CD4-positive, CD25-positive, alpha-beta regulatory T cell (primary cell): Measurements from ENCODE around the gene ITGB2. TPM values are rescaled to one million over a fixed set of nuclear protein-coding genes. Genes with fewer than 3 reads are reported as not detected.

Source experiments
- ATAC-seq, 2 donors: fragments of 150-1000 bp; cut with Tn5 transposase; one replicate each; pipeline ENCODE4 v1.10.0; 2021; ENCODE audit warnings: low read depth in 2 of 2, moderate number of reproducible peaks in 2 of 2, moderate library complexity in 1 of 2
- DNase-seq, 3 donors: peaks; one replicate each; pipeline versions ENCODE4 v3.0.0 to v3.0.0-alpha.2; 2012 to 2022; ENCODE audit warnings: mixed read lengths in 1 of 3
- H3K27ac ChIP-seq: one replicate; pipeline ENCODE4 v1.7.0; 2013; ENCODE audit warnings: mild to moderate bottlenecking, low read length; ENCODE audit not compliant: insufficient read depth, poor library complexity, severe bottlenecking
- H3K27me3 ChIP-seq: one replicate; pipeline ENCODE4 v1.7.0; 2013; ENCODE audit warnings: low read length; ENCODE audit not compliant: control insufficient read depth, insufficient read depth
- H3K36me3 ChIP-seq: one replicate; pipeline ENCODE4 v1.7.0; 2013; ENCODE audit warnings: mild to moderate bottlenecking, low read length, moderate library complexity; ENCODE audit not compliant: control insufficient read depth, insufficient read depth
- H3K4me1 ChIP-seq: 2 replicates; pipeline ENCODE4 v1.7.0; 2013; ENCODE audit warnings: mild to moderate bottlenecking, low read length; ENCODE audit not compliant: insufficient read depth, control insufficient read depth, poor library complexity, severe bottlenecking
- H3K4me3 ChIP-seq: one replicate; pipeline ENCODE4 v1.7.0; 2013; ENCODE audit warnings: low read depth, mild to moderate bottlenecking, low read length, moderate library complexity
- H3K9me3 ChIP-seq, 2 experiments: 1 replicate in 1 of 2; 2 replicates in 1 of 2; pipeline ENCODE4 v1.7.0; 2013; ENCODE audit warnings: low read length in 2 of 2, mild to moderate bottlenecking in 1 of 2, moderate library complexity in 1 of 2; ENCODE audit not compliant: control insufficient read depth in 2 of 2
- H3K27ac Mint-ChIP-seq, 3 donors: one replicate each; pipeline ENCODE4 v1.8.0; 2020 to 2022; ENCODE audit warnings: mild to moderate bottlenecking in 3 of 3, mixed read lengths in 3 of 3, moderate library complexity in 2 of 3
- H3K27me3 Mint-ChIP-seq: one replicate; pipeline ENCODE4 v1.8.0; 2022; ENCODE audit warnings: mild to moderate bottlenecking, mixed read lengths
- H3K36me3 Mint-ChIP-seq: one replicate; pipeline ENCODE4 v1.8.0; 2020; ENCODE audit warnings: mixed read lengths
- H3K4me1 Mint-ChIP-seq, 4 donors: one replicate each; pipeline ENCODE4 v1.8.0; 2020 to 2022; ENCODE audit warnings: mixed read lengths in 4 of 4, mild to moderate bottlenecking in 1 of 4
- H3K4me3 Mint-ChIP-seq, 4 donors: one replicate each; pipeline ENCODE4 v1.8.0; 2020 to 2022; ENCODE audit warnings: mild to moderate bottlenecking in 4 of 4, mixed read lengths in 4 of 4, moderate library complexity in 3 of 4
- H3K9me3 Mint-ChIP-seq, 7 donors: one replicate each; pipeline ENCODE4 v1.8.0; 2020 to 2022; ENCODE audit warnings: mixed read lengths in 7 of 7, mild to moderate bottlenecking in 3 of 7, moderate library complexity in 2 of 7
- polyA plus RNA-seq, 4 donors: library from polyadenylated mRNA; unstranded; fragments of 300-500 nt; fragmentation: Illumina TruSeq; gene quantifications; one replicate each; pipeline ENCODE4 v1.2.3, GENCODE V29; 2021
- total RNA-seq: library from RNA; stranded (reverse); gene quantifications from one replicate; pipeline ENCODE4 v1.2.3, GENCODE V29; 2022

Gene ITGB2
- total RNA-seq, result 411 TPM
- polyA plus RNA-seq, result 100 to 1,000 TPM; 415 to 519 (median 446) TPM

DNA sequence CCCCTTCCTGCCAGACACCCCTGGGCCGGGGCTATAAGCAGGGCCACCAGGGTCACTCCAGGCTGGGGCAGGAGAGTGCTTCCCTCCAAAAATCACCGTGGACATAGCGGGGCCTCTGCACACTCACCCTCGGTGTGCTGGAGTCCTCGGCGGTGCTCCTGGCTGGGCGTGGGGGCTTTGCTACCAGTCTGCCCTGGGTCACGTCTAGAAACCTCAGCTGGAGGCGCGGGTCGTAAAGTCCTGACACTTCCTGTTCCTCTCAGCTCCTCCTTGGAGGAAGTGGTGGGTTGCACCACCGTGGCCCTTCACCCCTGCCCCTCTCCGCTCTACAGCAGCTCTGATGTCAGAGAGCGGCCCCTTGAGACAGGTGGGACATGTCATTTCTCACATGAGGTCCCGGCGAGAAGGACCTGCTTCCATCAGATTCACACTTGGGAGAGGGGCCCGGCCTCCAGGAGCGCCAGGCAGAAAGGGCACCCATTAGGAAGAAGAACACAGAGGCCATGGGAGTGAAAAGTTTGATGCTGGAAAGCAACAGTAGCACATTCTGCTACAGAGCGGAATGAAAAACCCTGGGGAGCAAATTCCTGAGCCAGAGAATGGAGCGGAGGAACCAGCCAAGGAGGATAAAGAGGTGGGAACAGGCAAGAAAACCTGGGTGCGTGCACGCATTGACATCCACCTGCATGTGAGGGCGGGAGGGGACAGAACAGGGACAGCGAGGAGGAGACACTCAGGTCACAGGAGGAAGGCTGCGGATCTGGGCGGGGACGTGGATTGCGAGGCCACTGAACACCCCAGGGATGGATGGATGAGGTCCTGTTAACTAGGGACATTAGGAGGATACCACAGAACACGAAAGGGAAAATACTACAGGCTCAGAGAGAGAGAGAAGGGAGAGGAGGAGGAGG is at the start of gene ITGB2:
TSS of gene ITGB2 (minus strand) at position 206 of the 911 bp plus-strand sequence. CDS start 10,117 bp downstream, outside the sequence.
- H3K9me3 ChIP-seq, result no peaks in the 10 kb centered on the region
- no peaks in the 10 kb centered on the region for H3K27me3 Mint-ChIP-seq
- peaks cover 11% of the 10 kb centered on the region for H3K36me3 Mint-ChIP-seq
- H3K4me1 ChIP-seq, result peaks cover 90% of the 10 kb centered on the region
- H3K4me3 ChIP-seq, result peak within 1 kb of the TSS; percentile 98
- H3K4me1 Mint-ChIP-seq, result peaks cover 34 to 88% (median 60%) of the 10 kb centered on the region in 4 donors
- peak within 1 kb of the TSS; percentile 78 for H3K27ac ChIP-seq
- H3K27ac Mint-ChIP-seq, result peak within 1 kb of the TSS; percentile 97 to 99 (median 99)
- H3K27me3 ChIP-seq, result no peaks in the 10 kb centered on the region
- peaks cover 0 to 4% (median 0%) of the 10 kb centered on the region in 7 donors for H3K9me3 Mint-ChIP-seq
- peaks cover 16% of the 10 kb centered on the region for H3K36me3 ChIP-seq
- DNase-seq (peak; percentile 44 to 83 (median 53)), ATAC-seq (peak; percentile 63)
- H3K4me3 Mint-ChIP-seq, result peak within 1 kb of the TSS; percentile 98 to 100 (median 98)

DNA sequence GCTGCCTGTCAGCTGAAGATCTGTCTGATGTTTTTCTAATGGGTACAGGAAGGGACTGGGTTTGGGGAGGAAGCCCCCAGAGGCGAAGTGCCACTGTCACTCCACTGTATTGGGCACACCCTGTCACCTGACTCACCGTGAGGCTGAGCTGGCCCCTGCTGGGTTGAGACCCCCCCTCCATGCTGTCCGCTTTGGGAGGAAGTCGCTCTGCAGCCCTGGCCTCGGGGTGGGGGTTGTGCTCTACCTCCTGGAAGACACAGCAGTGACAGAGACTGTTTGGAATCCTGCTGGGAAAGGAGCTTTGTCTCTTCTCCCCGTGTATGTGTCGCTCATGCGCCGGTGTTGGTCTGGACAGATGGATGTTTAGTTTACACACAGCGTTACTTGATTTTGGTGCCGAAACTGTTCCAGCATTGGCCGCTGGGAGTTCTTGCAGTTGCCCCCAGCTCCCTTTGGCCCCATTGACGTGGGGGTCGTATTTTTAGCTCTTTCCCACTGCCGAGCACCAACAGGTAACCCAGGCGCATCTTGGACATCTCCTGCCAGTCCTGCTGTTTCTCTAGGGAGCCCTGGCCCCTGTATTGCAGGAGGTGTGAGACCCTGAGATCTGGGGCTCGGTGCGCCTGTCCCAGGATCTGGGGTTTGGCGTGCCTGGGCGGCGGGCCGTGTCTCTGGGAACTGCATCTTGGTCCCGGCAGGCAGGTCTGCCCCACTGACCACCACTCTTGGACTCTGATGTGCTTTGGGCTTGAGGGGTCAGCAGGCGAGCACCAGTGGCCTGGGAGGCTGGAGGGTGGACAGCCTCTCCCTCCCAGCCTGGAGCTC is 49.4 kb upstream of the ITGB2 start:
- peak overlapping the region in 3 of 4 donors; percentile 33 to 78 (median 53) for H3K4me3 Mint-ChIP-seq
- Histone ChIP-seq H3K36me3 (no peaks in the 10 kb centered on the region), H3K27me3 (no peaks in the 10 kb centered on the region), H3K4me3 (no peak overlapping the region), H3K4me1 (peaks cover 45% of the 10 kb centered on the region), H3K27ac (no peak overlapping the region), H3K9me3 (no peaks in the 10 kb centered on the region)
- DNase-seq (peak in 1 of 3 donors; percentile 66), ATAC-seq (peak; percentile 44 to 62)
- no peaks in the 10 kb centered on the region for H3K27me3 Mint-ChIP-seq
- peak overlapping the region in 2 of 3 donors; percentile 84 to 90 for H3K27ac Mint-ChIP-seq
- H3K36me3 Mint-ChIP-seq, result peaks cover 11% of the 10 kb centered on the region
- peaks cover 4 to 37% (median 14%) of the 10 kb centered on the region in 4 donors for H3K4me1 Mint-ChIP-seq
- H3K9me3 Mint-ChIP-seq, result no peaks in the 10 kb centered on the region

DNA sequence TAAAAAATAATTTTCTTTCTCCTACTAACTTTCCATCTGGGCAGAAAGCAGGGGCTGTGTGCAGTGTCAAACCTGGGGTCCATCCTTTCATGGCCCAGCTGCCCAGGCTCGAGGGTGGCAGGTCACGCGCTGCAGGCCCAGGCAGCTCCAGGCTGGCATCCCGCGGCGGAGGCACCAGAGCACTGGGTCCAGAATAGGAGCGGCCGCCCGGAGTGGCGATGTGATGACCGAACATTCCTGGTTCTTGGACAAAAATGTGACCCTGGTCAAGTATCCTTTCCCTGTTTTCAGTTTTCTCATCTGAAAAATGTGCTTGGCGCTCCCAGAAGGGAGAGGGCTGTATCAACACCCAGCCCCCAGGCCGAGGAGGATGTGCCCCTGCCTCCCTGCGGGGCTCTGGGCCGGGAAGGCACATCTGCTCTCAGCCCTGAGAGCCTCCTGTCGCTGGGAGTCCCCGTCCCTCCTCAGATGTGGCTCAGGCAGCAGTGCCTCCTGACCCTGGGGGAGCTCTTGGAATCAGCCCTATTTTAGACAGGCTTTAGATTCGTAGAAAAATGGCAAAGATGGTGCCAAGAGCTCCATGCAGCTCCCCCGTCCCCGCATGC is 48.5 kb upstream of the ITGB2 start:
- Histone ChIP-seq H3K4me1 (peaks cover 51% of the 10 kb centered on the region), H3K27me3 (no peaks in the 10 kb centered on the region), H3K36me3 (no peaks in the 10 kb centered on the region), H3K27ac (no peak overlapping the region), H3K4me3 (no peak overlapping the region), H3K9me3 (no peaks in the 10 kb centered on the region)
- no peak for DNase-seq
- no peak for ATAC-seq
- Mint-ChIP-seq H3K4me3 (peak overlapping the region in 3 of 4 donors; percentile 33 to 78 (median 53)), H3K4me1 (peaks cover 10 to 45% (median 19%) of the 10 kb centered on the region in 4 donors), H3K27ac (peak overlapping the region; percentile 61 to 90 (median 84)), H3K27me3 (no peaks in the 10 kb centered on the region), H3K9me3 (peaks cover 0 to 2% (median 0%) of the 10 kb centered on the region in 7 donors), H3K36me3 (peaks cover 9% of the 10 kb centered on the region)

DNA sequence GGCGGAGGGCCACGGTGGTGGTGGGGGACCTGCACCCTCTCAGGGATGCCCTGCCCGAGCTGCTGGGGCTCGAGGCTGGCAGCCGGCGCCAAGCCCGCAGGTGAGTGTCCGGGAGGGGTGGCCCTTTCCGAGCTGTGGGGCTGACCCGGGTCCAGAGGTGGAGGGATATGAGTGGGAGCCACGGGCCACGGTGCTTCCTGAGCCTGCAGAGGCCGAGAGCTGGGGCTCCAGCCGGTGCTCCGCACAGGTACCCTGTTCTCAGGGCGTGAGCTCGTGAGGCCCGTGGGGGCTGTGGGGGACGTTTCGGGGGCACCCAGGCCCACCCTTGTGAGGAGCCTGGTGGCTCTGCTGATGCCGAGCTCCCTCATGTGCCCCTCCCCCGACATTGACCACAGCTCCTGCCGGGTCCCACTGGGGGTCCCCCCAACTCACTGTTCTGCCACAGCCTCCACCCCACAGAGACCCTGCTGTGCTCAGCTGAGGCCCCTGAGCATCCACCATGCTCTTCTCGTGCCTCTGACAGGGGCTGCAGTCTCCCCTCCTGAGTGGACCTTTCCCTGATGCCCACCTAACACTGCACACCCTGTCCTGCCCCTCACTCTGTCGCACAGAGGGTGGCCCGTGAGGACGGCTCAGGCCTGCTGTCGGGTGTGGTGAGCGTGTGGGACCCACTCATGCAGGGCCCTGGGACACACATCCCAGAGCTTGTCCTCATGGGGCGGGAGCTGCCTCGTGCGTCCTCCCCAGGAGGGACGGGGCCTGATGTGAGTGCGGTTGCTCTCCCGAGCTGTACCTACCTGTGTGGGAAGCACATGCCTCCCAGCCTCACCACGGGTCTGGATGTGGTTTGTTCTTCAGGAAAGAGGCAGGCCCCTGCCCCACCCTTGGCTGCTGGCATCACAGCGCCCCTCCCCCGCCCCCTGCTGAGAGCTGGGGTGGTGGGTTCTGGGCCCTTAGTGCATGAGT is 46.7 kb upstream of the ITGB2 start:
- H3K4me3 ChIP-seq, result no peak overlapping the region
- Mint-ChIP-seq H3K36me3 (peaks cover 10% of the 10 kb centered on the region), H3K27me3 (no peaks in the 10 kb centered on the region), H3K4me1 (peaks cover 10 to 53% (median 22%) of the 10 kb centered on the region in 4 donors), H3K4me3 (no peak overlapping the region), H3K27ac (no peak overlapping the region), H3K9me3 (peaks cover 0 to 2% (median 0%) of the 10 kb centered on the region in 7 donors)
- H3K27me3 ChIP-seq, result no peaks in the 10 kb centered on the region
- no peak overlapping the region for H3K27ac ChIP-seq
- H3K4me1 ChIP-seq, result peaks cover 51% of the 10 kb centered on the region
- ATAC-seq (no peak), DNase-seq (no peak)
- H3K36me3 ChIP-seq, result peaks cover 1% of the 10 kb centered on the region
- no peaks in the 10 kb centered on the region for H3K9me3 ChIP-seq

DNA sequence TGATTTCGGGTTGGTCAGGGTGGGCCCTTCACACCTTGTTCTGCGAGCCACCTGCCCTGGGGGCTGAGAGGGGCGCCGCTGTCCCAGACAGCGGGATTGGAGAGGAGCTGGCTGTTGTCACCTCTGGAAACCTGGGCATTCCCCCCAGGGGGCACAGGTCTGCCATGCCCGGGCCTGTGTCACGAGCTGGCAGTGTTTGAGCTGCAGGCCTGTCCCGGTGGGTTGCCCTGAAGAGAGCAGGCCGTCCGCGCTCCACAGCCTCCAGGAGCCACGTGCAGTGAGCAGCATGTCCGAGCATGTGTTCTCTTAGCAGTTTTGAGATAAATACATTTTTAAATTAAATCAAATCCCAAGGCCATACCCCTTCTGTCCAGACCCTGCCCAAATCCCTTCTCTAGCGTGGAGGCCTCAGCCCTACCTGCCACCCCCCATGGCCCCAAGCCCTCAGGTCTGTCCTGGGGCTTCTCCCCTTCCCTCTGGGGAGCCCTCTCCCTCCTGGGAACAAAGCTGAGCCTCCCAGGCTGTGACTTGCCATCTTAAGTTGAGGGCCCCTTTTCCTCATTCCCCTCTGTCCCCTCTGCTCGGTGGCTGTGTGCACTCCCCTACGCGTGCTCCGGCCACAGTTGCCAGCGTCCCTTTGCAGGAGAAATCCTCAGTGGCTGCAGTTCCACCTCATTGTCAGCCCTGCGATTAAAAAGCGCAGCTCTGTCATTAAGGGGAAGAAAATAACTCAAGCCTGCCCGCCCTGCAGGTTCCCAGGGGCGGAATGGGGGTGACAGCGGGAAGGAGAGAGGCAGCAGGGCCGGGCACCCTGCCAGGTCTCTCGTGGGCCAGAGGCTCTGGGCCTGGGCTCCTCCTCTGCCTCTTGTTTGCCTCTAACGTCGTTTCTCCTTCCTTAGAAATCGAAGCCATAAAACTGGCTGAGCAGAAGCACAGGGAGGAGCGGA is 45.7 kb upstream of the ITGB2 start:
- peaks cover 14% of the 10 kb centered on the region for H3K36me3 Mint-ChIP-seq
- no peaks in the 10 kb centered on the region for H3K27me3 Mint-ChIP-seq
- Histone ChIP-seq H3K36me3 (peaks cover 9% of the 10 kb centered on the region), H3K27ac (no peak overlapping the region), H3K9me3 (no peaks in the 10 kb centered on the region), H3K4me3 (no peak overlapping the region), H3K4me1 (peaks cover 51% of the 10 kb centered on the region), H3K27me3 (no peaks in the 10 kb centered on the region)
- DNase-seq (no peak), ATAC-seq (no peak)
- H3K4me1 Mint-ChIP-seq, result peaks cover 10 to 53% (median 22%) of the 10 kb centered on the region in 4 donors
- peaks cover 0 to 2% (median 0%) of the 10 kb centered on the region in 7 donors for H3K9me3 Mint-ChIP-seq
- peak overlapping the region in 2 of 3 donors; percentile 46 to 58 for H3K27ac Mint-ChIP-seq
- H3K4me3 Mint-ChIP-seq, result peak overlapping the region in 1 of 4 donors; percentile 65
